GM23338 (cell line): ENCODE measurements around the gene FMN2. TPM values are rescaled to one million over a fixed set of nuclear protein-coding genes. Genes with fewer than 3 reads are reported as not detected.

ENCODE experiments used
- ATAC-seq: fragments of 200-7000 bp; cut with Tn5 transposase; 3 replicates; pipeline ENCODE4 v1.9.1; 2020
- DNase-seq: peaks from one replicate; pipeline ENCODE4 v3.0.0-alpha.2; 2015; ENCODE audit warnings: low spot score
- H2AFZ ChIP-seq: fragments of 200-600 bp; sonication (generic); 2 replicates; pipeline ENCODE4 v1.8.0; 2016; ENCODE audit warnings: antibody characterized with exemption, mild to moderate bottlenecking, moderate library complexity
- H3F3A ChIP-seq: fragments of 200-600 bp; sonication (generic); replicated peaks from 2 replicates; pipeline ENCODE4 v1.8.0; 2017; ENCODE audit warnings: antibody characterized with exemption, mixed run types, low read depth
- H3K27ac ChIP-seq: fragments of 200-600 bp; sonication (generic); 2 replicates; pipeline ENCODE4 v1.6.1; 2016; ENCODE audit warnings: low read depth
- H3K27me3 ChIP-seq: fragments of 200-600 bp; sonication (generic); 2 replicates; pipeline ENCODE4 v1.8.0; 2016; ENCODE audit warnings: mild to moderate bottlenecking, mixed run types, moderate library complexity; ENCODE audit not compliant: insufficient read depth
- H3K36me3 ChIP-seq: fragments of 200-600 bp; sonication (generic); 2 replicates; pipeline ENCODE4 v1.8.0; 2016; ENCODE audit warnings: mild to moderate bottlenecking; ENCODE audit not compliant: insufficient read depth
- H3K4me1 ChIP-seq: fragments of 200-600 bp; sonication (generic); 2 replicates; pipeline ENCODE4 v1.8.0; 2016; ENCODE audit warnings: mild to moderate bottlenecking, moderate library complexity; ENCODE audit not compliant: insufficient read depth
- H3K4me2 ChIP-seq: fragments of 200-600 bp; sonication (generic); 2 replicates; pipeline ENCODE4 v1.7.1; 2017; ENCODE audit warnings: mixed run types
- H3K4me3 ChIP-seq: fragments of 200-600 bp; sonication (generic); 2 replicates; pipeline ENCODE4 v1.6.1; 2016; ENCODE audit warnings: mixed run types
- H3K79me2 ChIP-seq: fragments of 200-600 bp; sonication (generic); replicated peaks from 2 replicates; pipeline ENCODE4 v1.8.0; 2017; ENCODE audit warnings: mild to moderate bottlenecking; ENCODE audit not compliant: insufficient read depth
- H3K9me2 ChIP-seq: fragments of 200-600 bp; sonication (generic); 2 replicates; pipeline ENCODE4 v1.8.0; 2017; ENCODE audit not compliant: insufficient read depth
- H4K20me1 ChIP-seq: fragments of 200-600 bp; sonication (generic); replicated peaks from 2 replicates; pipeline ENCODE4 v1.8.0; 2017; ENCODE audit warnings: mild to moderate bottlenecking; ENCODE audit not compliant: insufficient read depth
- H3K27ac Mint-ChIP-seq: 2 replicates; pipeline ENCODE4 v1.8.0; 2020; ENCODE audit warnings: inconsistent platforms, mild to moderate bottlenecking, moderate library complexity, mixed read lengths
- H3K27me3 Mint-ChIP-seq: 3 replicates; pipeline ENCODE4 v1.8.0; 2022; ENCODE audit warnings: low read depth, mild to moderate bottlenecking, moderate library complexity, mixed read lengths, inconsistent platforms; ENCODE audit not compliant: insufficient read depth, poor library complexity
- H3K36me3 Mint-ChIP-seq: 3 replicates; pipeline ENCODE4 v1.8.0; 2021; ENCODE audit warnings: low read depth, mild to moderate bottlenecking, inconsistent platforms, moderate library complexity, mixed read lengths
- H3K4me1 Mint-ChIP-seq: 3 replicates; pipeline ENCODE4 v1.8.0; 2020; ENCODE audit warnings: mild to moderate bottlenecking, inconsistent platforms, mixed read lengths
- H3K4me3 Mint-ChIP-seq: 3 replicates; pipeline ENCODE4 v1.8.0; 2021; ENCODE audit warnings: moderate library complexity, mild to moderate bottlenecking, inconsistent platforms, mixed read lengths
- H3K9me3 Mint-ChIP-seq: 3 replicates; pipeline ENCODE4 v1.8.0; 2020; ENCODE audit warnings: moderate library complexity, mild to moderate bottlenecking, inconsistent platforms, mixed read lengths
- CREB1 ChIP-seq: fragments of 250-450 bp; sonication (Bioruptor Pico); IDR thresholded peaks from 2 replicates; pipeline ENCODE4 v1.5.0; 2020; ENCODE audit warnings: low read depth, mild to moderate bottlenecking, moderate library complexity
- EZH2 ChIP-seq: fragments of 200-600 bp; sonication (generic); IDR thresholded peaks from one replicate; pipeline ENCODE4 v1.8.0; 2017; ENCODE audit warnings: antibody characterized with exemption, mild to moderate bottlenecking, low read depth; ENCODE audit not compliant: unreplicated experiment
- JUNB ChIP-seq: IDR thresholded peaks from one replicate; pipeline ENCODE4 v1.6.1; 2016; ENCODE audit warnings: antibody characterized with exemption; ENCODE audit not compliant: unreplicated experiment
- POLR2AphosphoS5 ChIP-seq: IDR thresholded peaks from 2 replicates; pipeline ENCODE4 v1.6.1; 2016; ENCODE audit warnings: antibody characterized with exemption, low read depth
- ZNF331 ChIP-seq: fragments of 250-450 bp; sonication (Bioruptor Pico); IDR thresholded peaks from 2 replicates; pipeline ENCODE4 v1.5.0; 2020; ENCODE audit warnings: low read depth, mild to moderate bottlenecking, moderate library complexity
- polyA plus RNA-seq: library from polyadenylated mRNA; unstranded; fragments of >200 nt; fragmentation: Nextera tagmentation; extraction: Ambion mirVana; gene quantifications from 2 replicates; pipeline ENCODE4 v1.2.1, GENCODE V29; 2016
- total RNA-seq: library from RNA; depleted of rRNA; stranded (reverse); fragments of >200 nt; shearing (Covaris generic); gene quantifications from 2 replicates; pipeline ENCODE4 v1.2.3, GENCODE V29; 2014
- TF ChIP-seq, protein P1 (sequence below): fragments of 250-450 bp; sonication (Bioruptor Pico); IDR thresholded peaks from 2 replicates; pipeline ENCODE4 v1.5.0; 2020; ENCODE audit warnings: mild to moderate bottlenecking, moderate library complexity

Gene FMN2
- total and polyA plus RNA-seq, 2 experiments from 2014 or later = 1.5 to 2.5 TPM

DNA sequence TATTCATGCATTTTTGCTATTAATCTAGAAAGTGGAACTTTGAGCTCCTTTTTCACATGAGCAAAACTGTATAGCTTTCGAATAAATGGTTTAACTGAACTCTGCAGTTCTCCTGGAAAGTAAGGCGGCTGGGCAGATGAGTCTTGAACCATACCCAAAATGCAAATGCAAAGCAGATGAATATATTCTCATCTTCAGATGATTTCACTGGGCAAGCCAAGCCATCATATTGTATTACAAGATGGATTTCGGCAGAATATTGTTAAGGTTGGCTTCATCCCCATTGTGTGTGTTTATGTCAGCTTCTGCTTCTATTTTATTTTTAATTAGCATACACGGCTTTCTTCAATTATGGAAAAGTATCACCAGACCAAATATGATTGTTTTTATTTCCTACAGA lies 310.6 kb downstream of the FMN2 start:
- ATAC-seq (no peak), DNase-seq (no peak)
- Mint-ChIP-seq H3K36me3 (no peaks in the 10 kb centered on the region), H3K27me3 (no peaks in the 10 kb centered on the region), H3K9me3 (no peaks in the 10 kb centered on the region), H3K4me1 (peaks cover 3% of the 10 kb centered on the region; the same call in 1 of the 3 replicates), H3K27ac (no peak overlapping the region), H3K4me3 (no peak overlapping the region)
- H3K4me3 ChIP-seq = no peak overlapping the region
- no peaks in the 10 kb centered on the region for H4K20me1 ChIP-seq
- no peaks in the 10 kb centered on the region for H3K9me2 ChIP-seq
- no peaks in the 10 kb centered on the region for H3K36me3 ChIP-seq
- TF ChIP-seq, protein P1, sequence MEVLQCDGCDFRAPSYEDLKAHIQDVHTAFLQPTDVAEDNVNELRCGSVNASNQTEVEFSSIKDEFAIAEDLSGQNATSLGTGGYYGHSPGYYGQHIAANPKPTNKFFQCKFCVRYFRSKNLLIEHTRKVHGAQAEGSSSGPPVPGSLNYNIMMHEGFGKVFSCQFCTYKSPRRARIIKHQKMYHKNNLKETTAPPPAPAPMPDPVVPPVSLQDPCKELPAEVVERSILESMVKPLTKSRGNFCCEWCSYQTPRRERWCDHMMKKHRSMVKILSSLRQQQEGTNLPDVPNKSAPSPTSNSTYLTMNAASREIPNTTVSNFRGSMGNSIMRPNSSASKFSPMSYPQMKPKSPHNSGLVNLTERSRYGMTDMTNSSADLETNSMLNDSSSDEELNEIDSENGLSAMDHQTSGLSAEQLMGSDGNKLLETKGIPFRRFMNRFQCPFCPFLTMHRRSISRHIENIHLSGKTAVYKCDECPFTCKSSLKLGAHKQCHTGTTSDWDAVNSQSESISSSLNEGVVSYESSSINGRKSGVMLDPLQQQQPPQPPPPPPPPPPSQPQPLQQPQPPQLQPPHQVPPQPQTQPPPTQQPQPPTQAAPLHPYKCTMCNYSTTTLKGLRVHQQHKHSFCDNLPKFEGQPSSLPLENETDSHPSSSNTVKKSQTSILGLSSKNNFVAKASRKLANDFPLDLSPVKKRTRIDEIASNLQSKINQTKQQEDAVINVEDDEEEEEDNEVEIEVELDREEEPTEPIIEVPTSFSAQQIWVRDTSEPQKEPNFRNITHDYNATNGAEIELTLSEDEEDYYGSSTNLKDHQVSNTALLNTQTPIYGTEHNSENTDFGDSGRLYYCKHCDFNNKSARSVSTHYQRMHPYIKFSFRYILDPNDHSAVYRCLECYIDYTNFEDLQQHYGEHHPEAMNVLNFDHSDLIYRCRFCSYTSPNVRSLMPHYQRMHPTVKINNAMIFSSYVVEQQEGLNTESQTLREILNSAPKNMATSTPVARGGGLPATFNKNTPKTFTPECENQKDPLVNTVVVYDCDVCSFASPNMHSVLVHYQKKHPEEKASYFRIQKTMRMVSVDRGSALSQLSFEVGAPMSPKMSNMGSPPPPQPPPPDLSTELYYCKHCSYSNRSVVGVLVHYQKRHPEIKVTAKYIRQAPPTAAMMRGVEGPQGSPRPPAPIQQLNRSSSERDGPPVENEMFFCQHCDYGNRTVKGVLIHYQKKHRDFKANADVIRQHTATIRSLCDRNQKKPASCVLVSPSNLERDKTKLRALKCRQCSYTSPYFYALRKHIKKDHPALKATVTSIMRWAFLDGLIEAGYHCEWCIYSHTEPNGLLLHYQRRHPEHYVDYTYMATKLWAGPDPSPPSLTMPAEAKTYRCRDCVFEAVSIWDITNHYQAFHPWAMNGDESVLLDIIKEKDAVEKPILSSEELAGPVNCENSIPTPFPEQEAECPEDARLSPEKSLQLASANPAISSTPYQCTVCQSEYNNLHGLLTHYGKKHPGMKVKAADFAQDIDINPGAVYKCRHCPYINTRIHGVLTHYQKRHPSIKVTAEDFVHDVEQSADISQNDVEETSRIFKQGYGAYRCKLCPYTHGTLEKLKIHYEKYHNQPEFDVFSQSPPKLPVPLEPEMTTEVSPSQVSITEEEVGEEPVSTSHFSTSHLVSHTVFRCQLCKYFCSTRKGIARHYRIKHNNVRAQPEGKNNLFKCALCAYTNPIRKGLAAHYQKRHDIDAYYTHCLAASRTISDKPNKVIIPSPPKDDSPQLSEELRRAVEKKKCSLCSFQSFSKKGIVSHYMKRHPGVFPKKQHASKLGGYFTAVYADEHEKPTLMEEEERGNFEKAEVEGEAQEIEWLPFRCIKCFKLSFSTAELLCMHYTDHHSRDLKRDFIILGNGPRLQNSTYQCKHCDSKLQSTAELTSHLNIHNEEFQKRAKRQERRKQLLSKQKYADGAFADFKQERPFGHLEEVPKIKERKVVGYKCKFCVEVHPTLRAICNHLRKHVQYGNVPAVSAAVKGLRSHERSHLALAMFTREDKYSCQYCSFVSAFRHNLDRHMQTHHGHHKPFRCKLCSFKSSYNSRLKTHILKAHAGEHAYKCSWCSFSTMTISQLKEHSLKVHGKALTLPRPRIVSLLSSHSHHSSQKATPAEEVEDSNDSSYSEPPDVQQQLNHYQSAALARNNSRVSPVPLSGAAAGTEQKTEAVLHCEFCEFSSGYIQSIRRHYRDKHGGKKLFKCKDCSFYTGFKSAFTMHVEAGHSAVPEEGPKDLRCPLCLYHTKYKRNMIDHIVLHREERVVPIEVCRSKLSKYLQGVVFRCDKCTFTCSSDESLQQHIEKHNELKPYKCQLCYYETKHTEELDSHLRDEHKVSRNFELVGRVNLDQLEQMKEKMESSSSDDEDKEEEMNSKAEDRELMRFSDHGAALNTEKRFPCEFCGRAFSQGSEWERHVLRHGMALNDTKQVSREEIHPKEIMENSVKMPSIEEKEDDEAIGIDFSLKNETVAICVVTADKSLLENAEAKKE = no peak
- TF ChIP-seq POLR2AphosphoS5 = no peak
- TF ChIP-seq EZH2 = no peak
- H3K27me3 ChIP-seq = no peaks in the 10 kb centered on the region
- no peaks in the 10 kb centered on the region for H3K79me2 ChIP-seq
- H3K4me1 ChIP-seq = no peaks in the 10 kb centered on the region
- no peak overlapping the region for H3K27ac ChIP-seq
- H2AFZ ChIP-seq = no peak overlapping the region
- H3F3A ChIP-seq = no peaks in the 10 kb centered on the region
- H3K4me2 ChIP-seq = no peak overlapping the region

DNA sequence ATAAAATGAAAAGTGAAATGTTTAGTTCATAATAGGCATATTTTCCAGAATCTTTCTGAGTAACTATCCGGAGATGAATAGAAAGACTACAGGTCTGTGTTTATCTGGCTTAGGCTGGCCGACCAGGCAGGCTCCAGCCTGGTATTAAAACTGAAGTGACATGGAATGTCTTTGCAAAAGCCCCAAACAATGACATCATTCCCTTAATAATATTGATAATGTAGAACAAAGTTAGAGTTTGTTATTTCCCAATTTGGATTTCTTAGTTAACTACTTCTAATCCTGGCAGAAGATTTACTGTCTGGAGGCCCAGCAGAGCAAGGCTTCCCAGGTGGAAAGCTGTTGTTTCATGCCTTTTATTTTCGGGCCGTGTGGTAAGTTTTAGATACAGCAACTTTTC lies 312.6 kb downstream of the FMN2 start:
- Mint-ChIP-seq H3K27me3 (no peaks in the 10 kb centered on the region), H3K9me3 (no peaks in the 10 kb centered on the region), H3K36me3 (no peaks in the 10 kb centered on the region), H3K4me3 (no peak overlapping the region), H3K4me1 (peaks cover 3% of the 10 kb centered on the region; the same call in 1 of the 3 replicates), H3K27ac (no peak overlapping the region)
- DNase-seq = no peak
- Histone ChIP-seq H2AFZ (no peak overlapping the region), H3K9me2 (no peaks in the 10 kb centered on the region), H3K4me1 (no peaks in the 10 kb centered on the region), H3K4me3 (no peak overlapping the region), H3F3A (no peaks in the 10 kb centered on the region), H3K27me3 (no peaks in the 10 kb centered on the region), H3K79me2 (no peaks in the 10 kb centered on the region), H3K27ac (no peak overlapping the region), H3K36me3 (no peaks in the 10 kb centered on the region), H4K20me1 (no peaks in the 10 kb centered on the region), H3K4me2 (no peak overlapping the region)
- no peak for TF ChIP-seq POLR2AphosphoS5
- TF ChIP-seq ZNF331 = no peak
- no peak for TF ChIP-seq JUNB
- no peak for TF ChIP-seq CREB1 (CRISPR knock-in tag)
- no peak for ATAC-seq
